A549 (cell line): Measurements from ENCODE around the gene LCE5A. TPM values are rescaled to one million over a fixed set of nuclear protein-coding genes. Genes with fewer than 3 reads are reported as not detected.
"Not testable (repeated sequence)": the region's sequence is repeated elsewhere in the genome, so short reads cannot be mapped to it uniquely, and the experiment has no call there.

Experiments
- ATAC-seq, 2 experiments: fragments of 200-7000 bp in 1 of 2; fragments of >200 bp in 1 of 2; cut with Nextera tagmentation in 1 of 2; cut with Tn5 transposase in 1 of 2; 3 replicates each; pipeline versions ENCODE4 v1.8.0 to v1.9.1; 2018 to 2020; ENCODE audit warnings: mild to moderate bottlenecking in 1 of 2, moderate library complexity in 1 of 2
- CTCF ChIA-PET: fragments of 300-600 bp; sonication (Branson Sonifier 250); formaldehyde crosslinking; extraction: SDS; loops from one replicate; lab custom pipeline; 2021; ENCODE audit warnings: antibody characterized with exemption, inconsistent platforms; lab: Yijun Ruan, JAX
- POLR2A ChIA-PET: fragments of 350-600 bp; formaldehyde crosslinking; extraction: SDS; loops from one replicate; lab custom pipeline; 2021; ENCODE audit warnings: antibody characterized with exemption, inconsistent platforms; lab: Yijun Ruan, JAX
- DNase-seq, 2 experiments: peaks; one replicate each; pipeline versions ENCODE4 v3.0.0 to v3.0.0-alpha.2; 2011 to 2016; ENCODE audit warnings: low read depth in 1 of 2, low spot score in 1 of 2
- FAIRE-seq: peaks from 2 replicates; lab custom pipeline; 2011; peaks lifted over from hg19 to GRCh38; lab: Jason Lieb, UNC
- H3K27ac ChIP-seq, 2 experiments: fragments of >200 bp; sonication (Bioruptor Twin); formaldehyde crosslinking; 3 replicates each; pipeline ENCODE4 v1.5.1; 2016 to 2017
- H3K4me1 ChIP-seq: fragments of >200 bp; sonication (Bioruptor Twin); formaldehyde crosslinking; 3 replicates; pipeline ENCODE4 v1.6.1; 2016
- H3K4me2 ChIP-seq: fragments of >200 bp; sonication (Bioruptor Twin); formaldehyde crosslinking; 3 replicates; pipeline ENCODE4 v1.6.1; 2016
- H3K4me3 ChIP-seq: fragments of >200 bp; sonication (Bioruptor Twin); formaldehyde crosslinking; 3 replicates; pipeline ENCODE4 v1.5.1; 2016
- H3K9me3 ChIP-seq: fragments of >200 bp; sonication (Bioruptor Twin); formaldehyde crosslinking; 3 replicates; pipeline ENCODE4 v1.6.1; 2016
- whole genome bisulfite sequencing: methylation state at CpG from one replicate; pipeline ENCODE4 v1.1.6; 2017; ENCODE audit errors: missing lambda C conversion rate; 5-methylcytosine and 5-hydroxymethylcytosine counted together
- polyA plus RNA-seq, 4 experiments: library from polyadenylated mRNA; depleted of rRNA in 3 of 4; stranded (reverse); fragments of >200 nt; fragmentation: RNase III in 1 of 4; extraction: RNeasy Plus Mini Kit Qiagen cat#74134 plus additional on column Dnase treatment in 1 of 4; gene quantifications; 2 replicates in 3 of 4; 3 replicates in 1 of 4; pipeline ENCODE4 v1.2.3, GENCODE V29; 2011 to 2017

Gene LCE5A
- polyA plus RNA-seq, 2 of the 4 experiments (the other 2 are of a cell fraction), result not detected

GRCh38 chr1:152548358-152548757, 37.8 kb downstream of the LCE5A start:
- DNase-seq, CTCF ChIA-PET, H3K4me3 ChIP-seq, FAIRE-seq, H3K27ac ChIP-seq, ATAC-seq, H3K9me3 ChIP-seq, H3K4me1 ChIP-seq, H3K4me2 ChIP-seq, POLR2A ChIA-PET: not testable (repeated sequence)
- WGBS, result 17% methylated on average over 1 of the region's 1 CpG

Other genes with a start within 250 kb of the LCE5A start
- under 0.01 TPM in 1 of 2 replicates, not detected in the other for gene FLG, start 185.6 kb upstream of the LCE5A start, polyA plus RNA-seq (2011; rRNA removed)
- gene FLG, start 185.6 kb upstream of the LCE5A start, polyA plus RNA-seq (2017; fragmentation: RNase III; extraction: RNeasy Plus Mini Kit Qiagen cat#74134 plus additional on column Dnase treatment), result 0.01 to 0.03 TPM (median 0.01 TPM) in 3 replicates
- gene FLG2, start 150.8 kb upstream of the LCE5A start, polyA plus RNA-seq (2011; rRNA removed), result not detected in 2 replicates
- not detected in 3 replicates for gene FLG2, start 150.8 kb upstream of the LCE5A start, polyA plus RNA-seq (2017; fragmentation: RNase III; extraction: RNeasy Plus Mini Kit Qiagen cat#74134 plus additional on column Dnase treatment)
- gene CRNN, start 96.5 kb upstream of the LCE5A start, polyA plus RNA-seq (2011; rRNA removed), result not detected in 2 replicates
- not detected in 3 replicates for gene CRNN, start 96.5 kb upstream of the LCE5A start, polyA plus RNA-seq (2017; fragmentation: RNase III; extraction: RNeasy Plus Mini Kit Qiagen cat#74134 plus additional on column Dnase treatment)
- 0.47 and 0.50 TPM in 2 replicates for gene CRCT1, start 3.7 kb downstream of the LCE5A start, polyA plus RNA-seq (2011; rRNA removed)
- gene CRCT1, start 3.7 kb downstream of the LCE5A start, polyA plus RNA-seq (2017; fragmentation: RNase III; extraction: RNeasy Plus Mini Kit Qiagen cat#74134 plus additional on column Dnase treatment), result 0.14 TPM in 1 of 3 replicates, not detected in the others
- not detected in 2 replicates for gene LCE3E, start 56.0 kb downstream of the LCE5A start, polyA plus RNA-seq (2011; rRNA removed)
- not detected in 3 replicates for gene LCE3E, start 56.0 kb downstream of the LCE5A start, polyA plus RNA-seq (2017; fragmentation: RNase III; extraction: RNeasy Plus Mini Kit Qiagen cat#74134 plus additional on column Dnase treatment)
- 0.23 and 0.36 TPM in 2 replicates for gene LCE3D, start 69.7 kb downstream of the LCE5A start, polyA plus RNA-seq (2011; rRNA removed)
- 0.18 to 0.39 TPM (median 0.18 TPM) in 3 replicates for gene LCE3D, start 69.7 kb downstream of the LCE5A start, polyA plus RNA-seq (2017; fragmentation: RNase III; extraction: RNeasy Plus Mini Kit Qiagen cat#74134 plus additional on column Dnase treatment)
- gene LCE3C, start 89.4 kb downstream of the LCE5A start, polyA plus RNA-seq (2011; rRNA removed), result not detected in 2 replicates
- gene LCE3C, start 89.4 kb downstream of the LCE5A start, polyA plus RNA-seq (2017; fragmentation: RNase III; extraction: RNeasy Plus Mini Kit Qiagen cat#74134 plus additional on column Dnase treatment), result not detected in 3 replicates
- not detected in 2 replicates for gene LCE3B, start 103.0 kb downstream of the LCE5A start, polyA plus RNA-seq (2011; rRNA removed)
- gene LCE3B, start 103.0 kb downstream of the LCE5A start, polyA plus RNA-seq (2017; fragmentation: RNase III; extraction: RNeasy Plus Mini Kit Qiagen cat#74134 plus additional on column Dnase treatment), result not detected in 3 replicates
- gene LCE3A, start 112.3 kb downstream of the LCE5A start, polyA plus RNA-seq (2011; rRNA removed), result not detected in 2 replicates
- not detected in 3 replicates for gene LCE3A, start 112.3 kb downstream of the LCE5A start, polyA plus RNA-seq (2017; fragmentation: RNase III; extraction: RNeasy Plus Mini Kit Qiagen cat#74134 plus additional on column Dnase treatment)
- gene LCE2D, start 152.6 kb downstream of the LCE5A start, polyA plus RNA-seq (2011; rRNA removed), result not detected in 2 replicates
- not detected in 3 replicates for gene LCE2D, start 152.6 kb downstream of the LCE5A start, polyA plus RNA-seq (2017; fragmentation: RNase III; extraction: RNeasy Plus Mini Kit Qiagen cat#74134 plus additional on column Dnase treatment)
- gene LCE2C, start 164.5 kb downstream of the LCE5A start, polyA plus RNA-seq (2011; rRNA removed), result not detected in 2 replicates
- not detected in 3 replicates for gene LCE2C, start 164.5 kb downstream of the LCE5A start, polyA plus RNA-seq (2017; fragmentation: RNase III; extraction: RNeasy Plus Mini Kit Qiagen cat#74134 plus additional on column Dnase treatment)
- not detected in 2 replicates for gene LCE2B, start 175.3 kb downstream of the LCE5A start, polyA plus RNA-seq (2011; rRNA removed)
- not detected in 3 replicates for gene LCE2B, start 175.3 kb downstream of the LCE5A start, polyA plus RNA-seq (2017; fragmentation: RNase III; extraction: RNeasy Plus Mini Kit Qiagen cat#74134 plus additional on column Dnase treatment)
- gene LCE2A, start 187.5 kb downstream of the LCE5A start, polyA plus RNA-seq (2011; rRNA removed), result not detected in 2 replicates
- not detected in 3 replicates for gene LCE2A, start 187.5 kb downstream of the LCE5A start, polyA plus RNA-seq (2017; fragmentation: RNase III; extraction: RNeasy Plus Mini Kit Qiagen cat#74134 plus additional on column Dnase treatment)
- gene LCE4A, start 197.4 kb downstream of the LCE5A start, polyA plus RNA-seq (2011; rRNA removed), result not detected in 2 replicates
- not detected in 3 replicates for gene LCE4A, start 197.4 kb downstream of the LCE5A start, polyA plus RNA-seq (2017; fragmentation: RNase III; extraction: RNeasy Plus Mini Kit Qiagen cat#74134 plus additional on column Dnase treatment)
- not detected in 2 replicates for gene KPRP, start 247.2 kb downstream of the LCE5A start, polyA plus RNA-seq (2011; rRNA removed)
- gene KPRP, start 247.2 kb downstream of the LCE5A start, polyA plus RNA-seq (2017; fragmentation: RNase III; extraction: RNeasy Plus Mini Kit Qiagen cat#74134 plus additional on column Dnase treatment), result not detected in 3 replicates